Endothelial cell of umbilical vein (primary cell): Measurements from ENCODE around the gene SLC39A11.
"Not testable (repeated sequence)": the region's sequence is repeated elsewhere in the genome, so short reads cannot be mapped to it uniquely, and the experiment has no call there.

Source experiments
- CTCF ChIP-seq, 2 donors: IDR thresholded peaks; 1 replicate in 1 of 2; 2 replicates in 1 of 2; pipeline ENCODE4 v1.5.1; 2011; ENCODE audit warnings: low read length in 2 of 2, mild to moderate bottlenecking in 2 of 2, moderate library complexity in 2 of 2, control low read depth in 1 of 2, inconsistent platforms in 1 of 2, low read depth in 1 of 2; ENCODE audit not compliant: insufficient read depth in 1 of 2; ENCODE audit errors: extremely low read depth in 1 of 2
- EZH2 ChIP-seq: IDR thresholded peaks from 2 replicates; pipeline ENCODE4 v1.6.1; 2012; ENCODE audit warnings: borderline replicate concordance, low read depth, mild to moderate bottlenecking, moderate library complexity, low read length, inconsistent platforms; ENCODE audit not compliant: severe bottlenecking
- FOS ChIP-seq: IDR thresholded peaks from 2 replicates; pipeline ENCODE4 v1.6.1; 2011; ENCODE audit warnings: mild to moderate bottlenecking, low read length, moderate library complexity, borderline replicate concordance; ENCODE audit not compliant: insufficient read depth
- POLR2A ChIP-seq: IDR thresholded peaks from 2 replicates; pipeline ENCODE4 v1.6.1; 2012; ENCODE audit warnings: low read depth, mild to moderate bottlenecking, control low read depth, low read length
- POLR2AphosphoS5 ChIP-seq: IDR thresholded peaks from 2 replicates; pipeline ENCODE4 v1.6.1; 2012; ENCODE audit warnings: low read depth, mild to moderate bottlenecking, control low read depth, low read length, moderate library complexity; ENCODE audit not compliant: insufficient read depth

DNA sequence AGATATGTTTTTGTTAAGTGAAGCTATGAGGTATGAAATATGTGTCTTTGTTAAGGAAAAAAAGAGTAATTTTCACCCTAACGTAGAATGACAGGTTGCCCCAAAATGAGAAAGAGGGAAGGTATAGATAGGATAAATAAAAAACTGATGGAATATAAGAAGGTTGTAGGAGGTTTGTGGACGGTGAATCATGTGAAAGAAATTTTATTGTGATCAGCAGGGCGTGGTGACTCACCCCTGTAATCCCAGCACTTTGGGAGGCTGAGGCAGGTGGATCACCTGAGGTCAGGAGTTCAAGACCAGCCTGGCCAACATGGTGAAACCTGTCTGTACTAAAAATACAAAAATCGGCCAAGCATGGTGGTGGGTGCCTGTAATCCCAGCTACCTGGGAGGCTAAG, 32.8 kb downstream of the SLC39A11 start:
- not testable (repeated sequence) for TF ChIP-seq CTCF (IDR thresholded peaks at IDR 0.05; ENCODE audit: extremely low read depth in 1 of 2, insufficient read depth in 1 of 2, low read depth in 1 of 2, low read length in 2 of 2); POLR2A; FOS; POLR2AphosphoS5; EZH2
